ENCODE measurements around the gene VIT.

DNA sequence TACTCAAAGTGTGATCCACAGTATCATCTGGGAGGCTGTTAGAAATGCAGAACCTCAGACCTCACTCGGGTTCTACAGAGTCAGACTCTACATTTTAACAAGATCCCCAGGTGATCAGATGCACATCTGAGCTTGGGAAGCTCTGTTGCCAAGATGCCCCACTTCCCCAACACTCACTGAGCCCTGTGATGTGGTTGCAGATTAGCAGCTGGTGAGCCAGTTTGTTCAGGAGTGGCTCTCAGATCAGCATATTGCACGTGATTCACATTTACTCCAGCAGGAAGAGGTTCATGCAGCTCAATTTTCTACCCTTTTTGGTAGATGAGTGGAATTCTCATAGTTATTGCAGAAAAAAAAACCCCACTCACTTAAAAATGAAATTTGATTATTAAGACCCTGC lies 96.4 kb downstream of the VIT start:
- TF ChIP-seq EZH2 (IDR thresholded peaks at IDR 0.05; ENCODE audit: insufficient read depth, poor library complexity, severe bottlenecking) (no peak), EZH2phosphoT487 (IDR thresholded peaks at IDR 0.05; ENCODE audit: insufficient read depth, low read depth) (no peak)

All from GM23248 (cell line).